ENCODE data around the gene GORAB.

GORAB gene

GRCh38 chr1:170593173-170594011, 61.4 kb downstream of the GORAB start:
- no peak for DNase-seq

GRCh38 chr1:170594066-170594626, 62.2 kb downstream of the GORAB start:
- DNase-seq, result no peak

- no peak for DNase-seq
These were observed 64.7 kb downstream of the GORAB start for GRCh38 chr1:170596701-170597100.

GRCh38 chr1:170598618-170599017, 66.7 kb downstream of the GORAB start:
- no peak for DNase-seq

- no peak for DNase-seq
These were observed 67.1 kb downstream of the GORAB start for GRCh38 chr1:170599033-170599432.

GRCh38 chr1:170601866-170602265, 69.9 kb downstream of the GORAB start:
- no peak for DNase-seq
